HepG2 (cell line): ENCODE data around the gene DPAGT1. TPM values are rescaled to one million over a fixed set of nuclear protein-coding genes. Genes with fewer than 3 reads are reported as not detected.

Source experiments
- ATAC-seq: fragments of 200-7000 bp; cut with Tn5 transposase; 3 replicates; pipeline ENCODE4 v1.9.1; 2020; ENCODE audit warnings: mild to moderate bottlenecking, moderate library complexity
- BruUV-seq: library from RNA; stranded (reverse); fragments of 400-500 nt; replicated peaks from 2 replicates; lab custom pipeline; 2021; lab: Mats Ljungman, UMichigan
- CTCF ChIA-PET: fragments of 300-600 bp; formaldehyde crosslinking; extraction: SDS; loops from one replicate; lab custom pipeline; 2021; ENCODE audit warnings: low total read pairs, inconsistent platforms, low intra/inter-chr PET ratio; lab: Yijun Ruan, JAX
- POLR2A ChIA-PET: fragments of 350-600 bp; sonication (Branson Sonifier 250); formaldehyde crosslinking; loops from one replicate; lab custom pipeline; 2020; ENCODE audit warnings: antibody characterized with exemption, inconsistent platforms; lab: Yijun Ruan, JAX
- DNase-seq: peaks from one replicate; pipeline ENCODE4 v3.0.0-alpha.2; 2015; ENCODE audit warnings: low spot score
- FAIRE-seq: peaks from 3 replicates; lab custom pipeline; 2011; peaks lifted over from hg19 to GRCh38; lab: Jason Lieb, UNC
- H2AFZ ChIP-seq: one replicate; pipeline ENCODE4 v1.6.1; 2011; ENCODE audit warnings: low read length, inconsistent platforms
- H3K27ac ChIP-seq: fragments of 300-600 bp; 3 replicates; pipeline ENCODE4 v1.8.0; 2011; ENCODE audit warnings: mixed run types, mild to moderate bottlenecking, mixed read lengths, low read length, inconsistent platforms; ENCODE audit not compliant: insufficient read depth; ENCODE audit errors: extremely low read length
- H3K27me3 ChIP-seq, 2 experiments: fragments of 200-600 bp in 1 of 2; 2 replicates in 1 of 2; 3 replicates in 1 of 2; pipeline versions ENCODE4 v1.6.0 to v1.8.0; 2011; ENCODE audit warnings: low read length in 2 of 2, mild to moderate bottlenecking in 2 of 2, moderate library complexity in 2 of 2, inconsistent platforms in 1 of 2; ENCODE audit not compliant: insufficient read depth in 2 of 2, control insufficient read depth in 1 of 2
- H3K36me3 ChIP-seq, 2 experiments: fragments of 200-600 bp in 1 of 2; replicated peaks in 1 of 2; 2 replicates in 1 of 2; 3 replicates in 1 of 2; pipeline versions ENCODE4 v1.5.1 to v1.8.0; 2011; ENCODE audit warnings: low read length in 2 of 2, inconsistent platforms in 1 of 2; ENCODE audit not compliant: insufficient read depth in 2 of 2, control insufficient read depth in 1 of 2
- H3K4me1 ChIP-seq: 2 replicates; pipeline ENCODE4 v1.5.1; 2012; ENCODE audit warnings: low read length, inconsistent platforms; ENCODE audit not compliant: insufficient read depth
- H3K4me2 ChIP-seq: 2 replicates; pipeline ENCODE4 v1.6.0; 2011; ENCODE audit warnings: low read depth, low read length, inconsistent platforms
- H3K4me3 ChIP-seq, 3 experiments: fragments of 200-600 bp in 1 of 3; sonication (generic), shearing (Covaris generic) in 1 of 3; replicated peaks in 1 of 3; 2 replicates each; pipeline ENCODE4 v1.5.1; 2011 to 2016; ENCODE audit warnings: low read length in 3 of 3, inconsistent platforms in 2 of 3, low read depth in 2 of 3, mild to moderate bottlenecking in 2 of 3, control low read depth in 1 of 3, mixed read lengths in 1 of 3; ENCODE audit not compliant: insufficient read depth in 1 of 3
- H3K79me2 ChIP-seq: one replicate; pipeline ENCODE4 v1.6.1; 2011; ENCODE audit warnings: low read length, inconsistent platforms; ENCODE audit not compliant: insufficient read depth
- H3K9ac ChIP-seq: 2 replicates; pipeline ENCODE4 v1.6.0; 2011; ENCODE audit warnings: mild to moderate bottlenecking, low read depth, low read length, inconsistent platforms; ENCODE audit not compliant: insufficient read depth
- H3K9me3 ChIP-seq: 2 replicates; pipeline ENCODE4 v1.5.1; 2012; ENCODE audit warnings: mild to moderate bottlenecking, low read length
- H4K20me1 ChIP-seq: 2 replicates; pipeline ENCODE4 v1.6.0; 2011; ENCODE audit warnings: inconsistent platforms, mild to moderate bottlenecking, low read length, moderate library complexity; ENCODE audit not compliant: insufficient read depth
- EZH2 ChIP-seq: conservative IDR thresholded peaks from 2 replicates; pipeline ENCODE4 v1.6.1; 2012; ENCODE audit warnings: mild to moderate bottlenecking, low read depth, low read length, moderate library complexity
- RBM39 ChIP-seq: fragments of 200-400 bp; formaldehyde crosslinking; IDR thresholded peaks from one replicate; pipeline ENCODE4 v1.6.1; 2018; ENCODE audit warnings: antibody characterized with exemption, mild to moderate bottlenecking, low read depth, low read length; ENCODE audit not compliant: poor library complexity, severe bottlenecking
- SP1 ChIP-seq, 2 experiments: fragments of 450-650 bp in 1 of 2; sonication (generic) in 1 of 2; formaldehyde crosslinking in 1 of 2; IDR thresholded peaks; 2 replicates each; pipeline versions ENCODE4 v1.4.0 to v1.6.1; 2016 to 2020; ENCODE audit warnings: missing genetic modification reagents in 1 of 2
- ZMYM2 ChIP-seq: sonication (generic); formaldehyde crosslinking; IDR thresholded peaks from 2 replicates; pipeline ENCODE4 v1.8.0; 2022; ENCODE audit warnings: mild to moderate bottlenecking, missing genetic modification reagents
- ZNF205 ChIP-seq: IDR thresholded peaks from 2 replicates; pipeline ENCODE4 v1.6.1; 2018; ENCODE audit warnings: missing biosample characterization, missing genetic modification reagents
- ZNF383 ChIP-seq: sonication (generic); formaldehyde crosslinking; IDR thresholded peaks from 2 replicates; pipeline ENCODE4 v1.4.0; 2020; ENCODE audit warnings: missing genetic modification reagents, mild to moderate bottlenecking, borderline replicate concordance
- ZNF484 ChIP-seq: sonication (generic); formaldehyde crosslinking; IDR thresholded peaks from 2 replicates; pipeline ENCODE4 v1.5.1; 2020; ENCODE audit warnings: mild to moderate bottlenecking, low read depth, missing genetic modification reagents, borderline replicate concordance
- ZNF564 ChIP-seq: sonication (generic); formaldehyde crosslinking; IDR thresholded peaks from 2 replicates; pipeline ENCODE4 v1.8.1; 2023; ENCODE audit warnings: mild to moderate bottlenecking, missing genetic modification reagents
- ZNF747 ChIP-seq: sonication (generic); formaldehyde crosslinking; IDR thresholded peaks from 2 replicates; pipeline ENCODE4 v1.8.1; 2023; ENCODE audit warnings: missing genetic modification reagents, mild to moderate bottlenecking, borderline replicate concordance
- WGBS: methylation state at CpG from one replicate; pipeline ENCODE4 v1.1.6; 2017; ENCODE audit warnings: low lambda C conversion rate; 5-methylcytosine and 5-hydroxymethylcytosine counted together
- in situ Hi-C: cut with HindIII; loops from 2 replicates; pipeline ENCODE4 v1.10.0; 2017; ENCODE audit warnings: low pct_unique_long_range_greater_than_20kb; ENCODE audit not compliant: extremely low pct_ligation_motif_present
- intact Hi-C: fragments of 100-400 bp; cut with micrococcal nuclease; formaldehyde crosslinking; loops from one replicate; pipeline ENCODE4 v1.10.0; 2022; ENCODE audit not compliant: unreplicated experiment
- polyA plus RNA-seq, 8 experiments: library from polyadenylated mRNA; depleted of rRNA in 3 of 8; stranded (reverse) in 7 of 8; unstranded in 1 of 8; fragments of >200 nt; fragmentation: Illumina TruSeq in 4 of 8; extraction: Trizol in 4 of 8; gene quantifications; 2 replicates each; pipeline versions ENCODE4 v1.2.1 to v1.2.3, GENCODE V29; 2011 to 2016; ENCODE audit warnings: low read depth in 4 of 8, missing spikeins in 1 of 8, mixed read lengths in 1 of 8; ENCODE audit not compliant: insufficient read depth in 1 of 8
- total RNA-seq, 5 experiments: library from RNA; depleted of rRNA; stranded (reverse); fragments of >200 nt; fragmentation: Illumina TruSeq; extraction: Trizol; gene quantifications; 2 replicates each; pipeline ENCODE4 v1.2.3, GENCODE V29; 2016; ENCODE audit warnings: low read depth in 1 of 5
- TF ChIP-seq, protein P1 (sequence below): sonication (generic); IDR thresholded peaks from 2 replicates; pipeline ENCODE4 v1.6.1; 2016; ENCODE audit warnings: low read depth, borderline replicate concordance

DPAGT1 gene
- total and polyA plus RNA-seq, 2 of the 13 experiments (the other 11 are each of a cell fraction or from before 2014, with no cell fraction given) = 37.6 to 70.7 TPM

DNA sequence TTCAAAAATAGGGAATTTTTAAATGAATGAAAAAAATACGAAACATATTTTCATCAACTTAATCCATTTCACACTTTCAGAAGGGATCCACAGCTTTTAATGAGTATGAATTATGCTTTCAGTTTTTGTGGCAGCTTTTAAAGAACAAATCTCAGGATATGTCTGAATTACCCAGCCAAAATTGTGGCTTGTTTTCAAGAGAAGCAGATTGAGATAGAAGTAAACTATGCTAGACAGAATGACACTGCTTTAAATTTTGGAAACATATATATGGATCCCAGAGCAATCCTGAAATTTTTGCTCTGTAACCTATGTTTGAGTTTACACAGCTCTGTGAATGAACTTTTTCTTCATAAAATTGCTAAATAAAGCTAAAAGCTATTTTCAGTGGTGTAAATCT lies 17.3 kb upstream of the DPAGT1 start:
- 94% methylated on average over 1 of the region's 1 CpG for WGBS
- no peaks in the 10 kb centered on the region for H4K20me1 ChIP-seq
- H3K4me3 ChIP-seq = no peak overlapping the region
- FAIRE-seq (no peak), ATAC-seq (no peak), DNase-seq (no peak)
- in situ Hi-C loops = no loop called here
- H2AFZ ChIP-seq = no peak overlapping the region
- no TSS peak for BruUV-seq
- intact Hi-C loops = no loop called here
- TF ChIP-seq ZNF564 (CRISPR knock-in tag) (no peak), RBM39 (no peak), ZNF205 (CRISPR knock-in tag) (no peak), ZMYM2 (CRISPR knock-in tag) (no peak), SP1 (IDR thresholded peaks at IDR 0.05) (no peak), SP1 (CRISPR knock-in tag; IDR thresholded peaks at IDR 0.05) (no peak), EZH2 (no peak), ZNF383 (CRISPR knock-in tag) (no peak), ZNF484 (CRISPR knock-in tag) (no peak), ZNF747 (CRISPR knock-in tag) (no peak)
- TF ChIP-seq, protein P1, sequence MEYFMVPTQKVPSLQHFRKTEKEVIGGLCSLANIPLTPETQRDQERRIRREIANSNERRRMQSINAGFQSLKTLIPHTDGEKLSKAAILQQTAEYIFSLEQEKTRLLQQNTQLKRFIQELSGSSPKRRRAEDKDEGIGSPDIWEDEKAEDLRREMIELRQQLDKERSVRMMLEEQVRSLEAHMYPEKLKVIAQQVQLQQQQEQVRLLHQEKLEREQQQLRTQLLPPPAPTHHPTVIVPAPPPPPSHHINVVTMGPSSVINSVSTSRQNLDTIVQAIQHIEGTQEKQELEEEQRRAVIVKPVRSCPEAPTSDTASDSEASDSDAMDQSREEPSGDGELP = no peak
- ChIA-PET POLR2A (interaction anchor here (1.3 to 3.0 kb wide), 2 partner anchors 12 to 24 kb away, joined by 3 to 28 read pairs; partner anchors contain the start of gene C2CD2L), CTCF (no interaction called here)
- H3K4me2 ChIP-seq = no peak overlapping the region
- H3K4me1 ChIP-seq = peaks cover 26% of the 10 kb centered on the region
- H3K36me3 ChIP-seq = peaks cover 6 to 8% of the 10 kb centered on the region in 2 experiments
- no peak overlapping the region for H3K9ac ChIP-seq
- H3K79me2 ChIP-seq = peaks cover 17% of the 10 kb centered on the region
- no peaks in the 10 kb centered on the region; a peak in 1 of 5 replicates for H3K27me3 ChIP-seq
- H3K9me3 ChIP-seq = no peaks in the 10 kb centered on the region
- no peak overlapping the region for H3K27ac ChIP-seq
